A549 treated with dexamethasone at 1 μM for 4 hours (cell line): ENCODE measurements around the gene CD6. TPM values are rescaled to one million over a fixed set of nuclear protein-coding genes. Genes with fewer than 3 reads are reported as not detected.

Source experiments
- total RNA-seq: library from RNA; stranded (reverse); fragments of 200-300 nt; extraction: Qiagen RNA extraction; gene quantifications from 5 replicates; pipeline ENCODE4 v1.2.3, GENCODE V29; 2022

CD6 gene, protein sequence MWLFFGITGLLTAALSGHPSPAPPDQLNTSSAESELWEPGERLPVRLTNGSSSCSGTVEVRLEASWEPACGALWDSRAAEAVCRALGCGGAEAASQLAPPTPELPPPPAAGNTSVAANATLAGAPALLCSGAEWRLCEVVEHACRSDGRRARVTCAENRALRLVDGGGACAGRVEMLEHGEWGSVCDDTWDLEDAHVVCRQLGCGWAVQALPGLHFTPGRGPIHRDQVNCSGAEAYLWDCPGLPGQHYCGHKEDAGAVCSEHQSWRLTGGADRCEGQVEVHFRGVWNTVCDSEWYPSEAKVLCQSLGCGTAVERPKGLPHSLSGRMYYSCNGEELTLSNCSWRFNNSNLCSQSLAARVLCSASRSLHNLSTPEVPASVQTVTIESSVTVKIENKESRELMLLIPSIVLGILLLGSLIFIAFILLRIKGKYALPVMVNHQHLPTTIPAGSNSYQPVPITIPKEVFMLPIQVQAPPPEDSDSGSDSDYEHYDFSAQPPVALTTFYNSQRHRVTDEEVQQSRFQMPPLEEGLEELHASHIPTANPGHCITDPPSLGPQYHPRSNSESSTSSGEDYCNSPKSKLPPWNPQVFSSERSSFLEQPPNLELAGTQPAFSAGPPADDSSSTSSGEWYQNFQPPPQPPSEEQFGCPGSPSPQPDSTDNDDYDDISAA
- 0.05 to 0.41 TPM (median 0.11 TPM) in 5 replicates for total RNA-seq

DNA sequence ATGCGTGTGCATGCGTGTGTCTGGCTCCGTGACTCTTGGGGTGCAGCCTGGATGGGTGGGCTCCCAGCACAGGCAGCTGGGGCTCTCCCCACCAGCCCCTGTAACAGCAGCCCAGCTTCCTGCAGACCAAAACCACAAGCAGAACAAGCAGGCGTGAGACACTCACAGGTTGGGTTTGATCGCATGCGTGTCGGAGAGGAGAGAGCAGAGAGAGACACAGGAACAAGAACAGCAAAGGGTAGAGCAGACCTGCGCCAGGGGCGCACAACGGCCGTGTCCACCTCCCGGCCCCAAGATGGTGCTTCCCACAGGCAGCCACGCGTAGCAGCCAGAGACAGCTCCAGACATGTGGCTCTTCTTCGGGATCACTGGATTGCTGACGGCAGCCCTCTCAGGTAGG lies at the start of gene CD6:
Gene CD6 (plus strand): TSS at position 161 of the 400 bp plus-strand sequence. CDS start 186 bp downstream, at position 347.

DNA sequence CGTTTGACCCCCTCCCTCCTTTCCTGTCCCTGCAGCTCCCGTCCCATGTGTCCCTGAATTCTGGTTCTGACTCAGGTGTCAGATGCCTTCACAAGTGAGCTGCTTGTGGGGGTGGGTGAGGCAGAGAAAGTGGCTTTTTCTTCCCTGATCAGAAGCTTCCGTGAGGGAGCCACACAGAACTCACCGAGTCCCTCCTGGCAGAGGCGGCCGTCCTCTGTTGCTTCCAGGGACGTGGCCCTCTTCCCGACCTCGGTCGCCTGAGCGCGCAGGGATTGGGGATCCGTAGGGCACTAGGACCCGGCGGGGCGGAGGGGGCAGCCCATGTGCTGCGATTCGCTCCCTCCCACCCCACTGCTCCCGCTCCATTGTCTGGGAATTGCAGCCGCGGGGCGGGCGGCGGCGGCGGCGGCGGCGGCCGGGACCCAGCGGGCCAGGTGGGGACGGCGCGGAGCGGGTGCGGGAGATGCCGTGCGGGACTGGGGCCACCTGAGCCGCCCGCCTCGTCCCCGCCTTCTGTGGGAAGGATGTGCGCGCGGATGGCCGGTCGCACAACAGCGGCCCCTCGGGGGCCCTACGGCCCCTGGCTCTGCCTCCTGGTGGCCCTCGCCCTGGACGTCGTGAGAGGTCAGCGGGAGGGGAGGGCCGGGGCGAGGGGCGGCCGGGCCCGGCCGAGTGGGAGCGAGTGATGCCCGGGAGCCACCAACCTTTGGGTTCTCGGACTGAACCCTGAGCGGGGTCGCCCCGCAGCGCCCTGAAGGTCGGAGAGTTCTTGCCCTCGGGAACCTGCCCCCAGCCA lies 47.2 kb upstream of the CD6 start, which contains the start of gene TMEM132A:
Gene TMEM132A (plus strand): TSS at position 351 of the 796 bp plus-strand sequence. CDS start 174 bp downstream, at position 525.

DNA sequence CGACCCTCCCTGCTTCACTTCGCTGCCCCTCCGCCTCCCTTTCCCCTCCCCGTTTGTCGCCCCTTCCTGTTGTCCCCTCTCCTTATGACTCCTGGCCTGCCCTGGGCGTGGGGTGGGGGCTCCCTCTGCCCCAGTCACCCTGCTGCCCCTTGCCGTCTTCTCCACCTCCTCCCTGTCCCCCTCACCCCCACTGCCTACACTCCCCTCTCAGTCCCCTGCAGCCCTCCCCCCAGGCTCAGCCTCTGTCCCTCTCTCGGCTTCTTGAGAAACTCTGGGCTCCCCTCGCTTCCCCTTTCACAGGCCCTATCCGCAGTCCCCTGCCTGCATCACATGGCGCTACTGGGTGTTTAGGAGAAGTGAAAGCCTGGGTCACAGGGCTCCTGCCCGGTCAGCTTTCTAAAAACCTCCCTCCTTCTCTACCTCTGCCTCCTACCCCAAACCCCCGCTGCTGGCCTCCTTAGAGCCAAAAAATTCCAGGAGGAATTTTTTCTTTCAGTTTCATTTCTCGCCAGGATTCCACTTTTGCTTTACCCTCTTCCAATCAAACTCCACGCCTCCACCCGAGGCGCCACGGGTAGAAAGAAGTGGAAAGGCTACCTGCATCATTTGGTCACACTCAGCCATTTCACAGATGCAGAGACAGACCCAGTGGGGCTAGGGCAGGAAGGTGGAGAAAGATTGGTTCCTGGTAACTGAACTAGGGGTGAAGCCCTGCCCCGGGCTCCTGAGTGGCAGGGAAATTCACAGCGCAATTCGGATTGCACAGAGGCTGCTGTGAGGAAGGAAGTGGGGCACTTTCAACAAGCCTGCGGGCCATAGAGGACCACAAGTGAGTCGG lies 19.4 kb upstream of the CD6 start, which contains the start of gene SLC15A3:
Gene SLC15A3 (minus strand): TSS at position 273 of the 838 bp plus-strand sequence. CDS start 625 bp downstream, outside the sequence.

Other genes with a start within 250 kb of the CD6 start
- gene MS4A18, start 247.0 kb upstream of the CD6 start, total RNA-seq, result not detected in 5 replicates
- gene MS4A15, start 214.8 kb upstream of the CD6 start, total RNA-seq, result not detected in 5 replicates
- gene MS4A10, start 186.3 kb upstream of the CD6 start, total RNA-seq, result not detected in 5 replicates
- 86.1 to 112 TPM (median 103 TPM) in 5 replicates for gene CCDC86, start 129.6 kb upstream of the CD6 start, total RNA-seq
- gene PTGDR2, start 115.7 kb upstream of the CD6 start, total RNA-seq, result 0.05 to 0.14 TPM (median 0.10 TPM) in 5 replicates
- gene ZP1, start 104.1 kb upstream of the CD6 start, total RNA-seq, result 0.15 to 0.28 TPM (median 0.21 TPM) in 4 of 5 replicates, not detected in the other
- gene PRPF19, start 65.1 kb upstream of the CD6 start, total RNA-seq, result 151 to 187 TPM (median 176 TPM) in 5 replicates
- 106 to 131 TPM (median 121 TPM) in 5 replicates for gene TMEM109, start 57.5 kb upstream of the CD6 start, total RNA-seq
- gene TMEM132A, start 47.2 kb upstream of the CD6 start, total RNA-seq, result 84.1 to 122 TPM (median 116 TPM) in 5 replicates
- 0.09 TPM in 1 of 5 replicates, not detected in the others for gene SLC15A3, start 19.5 kb upstream of the CD6 start, total RNA-seq
- not detected in 5 replicates for gene CD5, start 130.8 kb downstream of the CD6 start, total RNA-seq
- 14.5 to 17.5 TPM (median 16.8 TPM) in 5 replicates for gene VPS37C, start 189.7 kb downstream of the CD6 start, total RNA-seq
- gene PGA3, start 231.8 kb downstream of the CD6 start, total RNA-seq, result not detected in 5 replicates